Vagina (tissue), 2 donors: ENCODE data around the gene ZNF772.
"Not testable (repeated sequence)": the region's sequence is repeated elsewhere in the genome, so short reads cannot be mapped to it uniquely, and the experiment has no call there.

Experiments used
- CTCF ChIP-seq, 3 experiments: fragments of 450-650 bp in 2 of 3; fragments of 200-600 bp in 1 of 3; sonication (generic) in 1 of 3; IDR thresholded peaks; one replicate each; pipeline ENCODE4 v1.5.1; 2017 to 2019; ENCODE audit warnings: antibody characterized with exemption in 3 of 3, mild to moderate bottlenecking in 2 of 3, moderate library complexity in 2 of 3
- POLR2A ChIP-seq, 2 donors: fragments of 450-650 bp; IDR thresholded peaks; one replicate each; pipeline ENCODE4 v1.6.1; 2017; ENCODE audit warnings: antibody characterized with exemption in 2 of 2, mild to moderate bottlenecking in 2 of 2, moderate library complexity in 2 of 2
- POLR2AphosphoS5 ChIP-seq, 2 donors: sonication (generic); formaldehyde crosslinking; IDR thresholded peaks; one replicate each; pipeline ENCODE4 v1.9.0; 2017; ENCODE audit warnings: antibody characterized with exemption in 2 of 2, mild to moderate bottlenecking in 2 of 2, low read depth in 1 of 2; ENCODE audit not compliant: insufficient read depth in 1 of 2

DNA sequence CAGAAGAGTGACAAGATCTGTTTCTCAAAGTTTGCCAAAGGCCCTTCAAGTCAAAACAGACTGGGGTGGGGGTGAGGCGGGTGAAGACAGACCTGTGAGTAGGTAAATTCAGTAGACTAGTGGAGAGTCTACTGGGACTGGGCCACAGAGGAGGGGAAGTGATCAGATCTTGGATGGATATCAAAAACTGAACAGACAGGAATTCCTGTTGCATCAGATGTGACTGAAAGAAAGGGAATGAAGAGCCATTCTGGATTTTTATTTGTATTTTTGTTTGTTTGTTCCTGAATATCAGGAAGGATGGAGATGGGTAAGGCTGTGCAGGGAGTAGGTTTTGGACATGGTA lies 10.9 kb upstream of the ZNF772 start:
- TF ChIP-seq POLR2AphosphoS5 (IDR thresholded peaks at IDR 0.05; ENCODE audit: insufficient read depth in 1 of 2, low read depth in 1 of 2); CTCF (IDR thresholded peaks at IDR 0.05); POLR2A (IDR thresholded peaks at IDR 0.05): not testable (repeated sequence)
